ENCODE data around the gene DPP7. TPM values are rescaled to one million over a fixed set of nuclear protein-coding genes. Genes with fewer than 3 reads are reported as not detected.

Gene DPP7
- polyA plus RNA-seq, 4 donors = 9.7 to 41.8 (median 18.2) TPM

DNA sequence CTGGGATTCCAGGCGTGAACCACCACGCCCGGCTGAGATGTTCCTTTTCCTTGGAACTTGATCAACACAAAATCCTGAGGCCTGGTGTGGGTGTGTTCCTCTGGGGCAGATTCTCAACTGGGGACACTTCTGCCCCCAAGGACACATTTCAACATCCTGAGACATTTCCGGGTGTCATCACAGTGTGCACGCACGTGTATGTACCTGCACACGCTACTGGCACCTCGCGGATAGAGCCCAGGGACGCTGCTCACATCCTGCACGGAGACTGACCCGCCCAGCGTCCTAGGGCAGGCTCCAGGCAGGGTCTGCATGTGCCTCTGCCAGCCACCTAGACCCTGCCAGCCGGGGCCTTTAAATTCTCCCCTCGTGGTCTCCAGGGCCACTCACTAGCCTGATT lies 52.1 kb downstream of the DPP7 start:
- no peak for DNase-seq (ENCODE audit: low read depth in 4 of 4, low spot score in 3 of 4)

Other genes with a start within 250 kb of the DPP7 start
- 100 to 1,000 TPM; 317 to 400 (median 357) TPM for gene EDF1, start 248.4 kb downstream of the DPP7 start, polyA plus RNA-seq (ENCODE audit: insufficient read length in 4 of 4)
- gene TRAF2, start 228.2 kb downstream of the DPP7 start, polyA plus RNA-seq (ENCODE audit: insufficient read length in 4 of 4) = 10 to 100 TPM; 11.3 to 16.8 (median 12.4) TPM
- gene FBXW5, start 170.0 kb downstream of the DPP7 start, polyA plus RNA-seq (ENCODE audit: insufficient read length in 4 of 4) = 10 to 100 TPM; 38.7 to 67.9 (median 43.5) TPM
- gene C8G, start 169.5 kb downstream of the DPP7 start, polyA plus RNA-seq (ENCODE audit: insufficient read length in 4 of 4) = 1 to 10 TPM in 2 of 4 donors, under 1 TPM in 2; 0.36 to 1.1 (median 0.90) TPM
- gene LCN12, start 162.5 kb downstream of the DPP7 start, polyA plus RNA-seq (ENCODE audit: insufficient read length in 4 of 4) = 10 to 100 TPM; 21.8 to 36.8 (median 29.4) TPM
- gene PTGDS, start 137.2 kb downstream of the DPP7 start, polyA plus RNA-seq (ENCODE audit: insufficient read length in 4 of 4) = 100 to 1,000 TPM in 1 of 4 donors, 10 to 100 TPM in 3; 27.8 to 104 (median 33.5) TPM
- gene LCNL1, start 131.7 kb downstream of the DPP7 start, polyA plus RNA-seq (ENCODE audit: insufficient read length in 4 of 4) = under 1 TPM; 0.08 to 0.35 (median 0.19) TPM
- gene PAXX, start 122.3 kb downstream of the DPP7 start, polyA plus RNA-seq (ENCODE audit: insufficient read length in 4 of 4) = 10 to 100 TPM; 26.9 to 46.1 (median 31.5) TPM
- 1 to 10 TPM in 1 of 4 donors, under 1 TPM in 3; 0.28 to 1.2 (median 0.50) TPM for gene CLIC3, start 118.2 kb downstream of the DPP7 start, polyA plus RNA-seq (ENCODE audit: insufficient read length in 4 of 4)
- 10 to 100 TPM; 33.3 to 57.9 (median 40.2) TPM for gene ABCA2, start 86.5 kb downstream of the DPP7 start, polyA plus RNA-seq (ENCODE audit: insufficient read length in 4 of 4)
- under 1 TPM in 2 of 4 donors, not detected in 2; 0.04 to 0.11 TPM for gene FUT7, start 82.6 kb downstream of the DPP7 start, polyA plus RNA-seq (ENCODE audit: insufficient read length in 4 of 4)
- 10 to 100 TPM; 22.8 to 47.1 (median 26.5) TPM for gene NPDC1, start 68.6 kb downstream of the DPP7 start, polyA plus RNA-seq (ENCODE audit: insufficient read length in 4 of 4)
- gene ENTPD2, start 60.7 kb downstream of the DPP7 start, polyA plus RNA-seq (ENCODE audit: insufficient read length in 4 of 4) = 1 to 10 TPM; 3.4 to 7.4 (median 4.2) TPM
- gene SAPCD2, start 44.2 kb downstream of the DPP7 start, polyA plus RNA-seq (ENCODE audit: insufficient read length in 4 of 4) = 1 to 10 TPM; 5.4 to 9.5 (median 6.0) TPM
- 1 to 10 TPM; 4.6 to 6.6 (median 5.6) TPM for gene UAP1L1, start 37.2 kb downstream of the DPP7 start, polyA plus RNA-seq (ENCODE audit: insufficient read length in 4 of 4)
- 10 to 100 TPM; 46.4 to 62.2 (median 53.4) TPM for gene MAN1B1, start 27.7 kb downstream of the DPP7 start, polyA plus RNA-seq (ENCODE audit: insufficient read length in 4 of 4)
- gene GRIN1, start 24.4 kb upstream of the DPP7 start, polyA plus RNA-seq (ENCODE audit: insufficient read length in 4 of 4) = under 1 TPM in 2 of 4 donors, not detected in 2; 0.04 to 0.12 TPM
- under 1 TPM in 1 of 4 donors, not detected in 3; 0.16 TPM for gene LRRC26, start 55.3 kb upstream of the DPP7 start, polyA plus RNA-seq (ENCODE audit: insufficient read length in 4 of 4)
- gene TMEM210, start 57.3 kb upstream of the DPP7 start, polyA plus RNA-seq (ENCODE audit: insufficient read length in 4 of 4) = not detected
- 10 to 100 TPM; 37.1 to 50.4 (median 40.9) TPM for gene ANAPC2, start 73.8 kb upstream of the DPP7 start, polyA plus RNA-seq (ENCODE audit: insufficient read length in 4 of 4)
- gene SSNA1, start 73.9 kb upstream of the DPP7 start, polyA plus RNA-seq (ENCODE audit: insufficient read length in 4 of 4) = 10 to 100 TPM; 42.7 to 70.4 (median 47.7) TPM
- gene TPRN, start 86.0 kb upstream of the DPP7 start, polyA plus RNA-seq (ENCODE audit: insufficient read length in 4 of 4) = 10 to 100 TPM; 12.9 to 18.6 (median 14.1) TPM
- 10 to 100 TPM; 44.6 to 49.8 (median 47.4) TPM for gene TMEM203, start 90.9 kb upstream of the DPP7 start, polyA plus RNA-seq (ENCODE audit: insufficient read length in 4 of 4)
- gene NDOR1, start 91.0 kb upstream of the DPP7 start, polyA plus RNA-seq (ENCODE audit: insufficient read length in 4 of 4) = 10 to 100 TPM; 10.0 to 16.0 (median 10.9) TPM
- 10 to 100 TPM in 2 of 4 donors, 1 to 10 TPM in 2; 7.9 to 16.3 (median 10.1) TPM for gene RNF208, start 107.5 kb upstream of the DPP7 start, polyA plus RNA-seq (ENCODE audit: insufficient read length in 4 of 4)
- 10 to 100 TPM in 2 of 4 donors, 1 to 10 TPM in 2; 4.9 to 14.2 (median 10.8) TPM for gene CYSRT1, start 110.4 kb upstream of the DPP7 start, polyA plus RNA-seq (ENCODE audit: insufficient read length in 4 of 4)
- gene RNF224, start 112.8 kb upstream of the DPP7 start, polyA plus RNA-seq (ENCODE audit: insufficient read length in 4 of 4) = 10 to 100 TPM in 1 of 4 donors, 1 to 10 TPM in 3; 5.1 to 14.5 (median 9.7) TPM
- gene SLC34A3, start 116.2 kb upstream of the DPP7 start, polyA plus RNA-seq (ENCODE audit: insufficient read length in 4 of 4) = 10 to 100 TPM in 1 of 4 donors, 1 to 10 TPM in 3; 4.7 to 11.9 (median 7.3) TPM
- 100 to 1,000 TPM; 343 to 454 (median 348) TPM for gene TUBB4B, start 126.6 kb upstream of the DPP7 start, polyA plus RNA-seq (ENCODE audit: insufficient read length in 4 of 4)
- 1 to 10 TPM; 1.7 to 2.3 (median 1.8) TPM for gene STPG3, start 136.6 kb upstream of the DPP7 start, polyA plus RNA-seq (ENCODE audit: insufficient read length in 4 of 4)
- gene NELFB, start 140.6 kb upstream of the DPP7 start, polyA plus RNA-seq (ENCODE audit: insufficient read length in 4 of 4) = 10 to 100 TPM; 46.6 to 69.7 (median 51.2) TPM
- 1 to 10 TPM; 3.6 to 10.0 (median 4.9) TPM for gene TOR4A, start 163.0 kb upstream of the DPP7 start, polyA plus RNA-seq (ENCODE audit: insufficient read length in 4 of 4)
- gene NRARP, start 187.5 kb upstream of the DPP7 start, polyA plus RNA-seq (ENCODE audit: insufficient read length in 4 of 4) = 10 to 100 TPM in 1 of 4 donors, 1 to 10 TPM in 3; 6.6 to 10.1 (median 6.7) TPM